ENCODE measurements around the gene CCDC81.
A peak's percentile ranks its signal among the peaks of the same experiment; 100 is the strongest.

CCDC81 gene

GRCh38 chr11:86442420-86442819 is 67.7 kb downstream of the CCDC81 start:
- DNase-seq, result no peak

- DNase-seq, result no peak
Observed at GRCh38 chr11:86442827-86443226, 68.1 kb downstream of the CCDC81 start.

- no peak for DNase-seq
Observed at GRCh38 chr11:86443415-86443814, 68.7 kb downstream of the CCDC81 start.

- DNase-seq, result no peak
Observed at GRCh38 chr11:86444981-86445380, 70.3 kb downstream of the CCDC81 start.

GRCh38 chr11:86446163-86446923 is 71.7 kb downstream of the CCDC81 start:
- DNase-seq, result no peak

- DNase-seq, result no peak
Observed at GRCh38 chr11:86446924-86447285, 72.2 kb downstream of the CCDC81 start.

GRCh38 chr11:86447763-86448480 is 73.2 kb downstream of the CCDC81 start:
- no peak for DNase-seq

GRCh38 chr11:86449993-86450629 is 75.4 kb downstream of the CCDC81 start:
- no peak for DNase-seq

GRCh38 chr11:86453290-86454030 is 78.8 kb downstream of the CCDC81 start:
- DNase-seq, result no peak

- peak; percentile 77 for DNase-seq
Observed at GRCh38 chr11:86456075-86456939, 81.6 kb downstream of the CCDC81 start.

- DNase-seq, result no peak
Observed at GRCh38 chr11:86458294-86459001, 83.8 kb downstream of the CCDC81 start.

- DNase-seq, result no peak
Observed at GRCh38 chr11:86459002-86459385, 84.3 kb downstream of the CCDC81 start.

GRCh38 chr11:86459682-86460460 is 85.2 kb downstream of the CCDC81 start:
- no peak for DNase-seq

- no peak for DNase-seq
Observed at GRCh38 chr11:86460461-86461385, 86.0 kb downstream of the CCDC81 start.

- no peak for DNase-seq
Observed at GRCh38 chr11:86461892-86462291, 87.2 kb downstream of the CCDC81 start.

GRCh38 chr11:86463120-86463519 is 88.4 kb downstream of the CCDC81 start:
- DNase-seq, result no peak

- DNase-seq, result no peak
Observed at GRCh38 chr11:86463955-86464354, 89.3 kb downstream of the CCDC81 start.

GRCh38 chr11:86464509-86465221 is 90.0 kb downstream of the CCDC81 start:
- DNase-seq, result no peak

- no peak for DNase-seq
Observed at GRCh38 chr11:86468169-86468568, 93.5 kb downstream of the CCDC81 start.
